Measurements from ENCODE around the gene DUSP1. TPM values are rescaled to one million over a fixed set of nuclear protein-coding genes. Genes with fewer than 3 reads are reported as not detected.
A peak's percentile ranks its signal among the peaks of the same experiment; 100 is the strongest.

DUSP1 gene
- total and polyA plus RNA-seq, 2 of the 13 experiments (the other 11 are each of a cell fraction or from before 2014, with no cell fraction given) = 27.1 to 55.5 TPM

DNA sequence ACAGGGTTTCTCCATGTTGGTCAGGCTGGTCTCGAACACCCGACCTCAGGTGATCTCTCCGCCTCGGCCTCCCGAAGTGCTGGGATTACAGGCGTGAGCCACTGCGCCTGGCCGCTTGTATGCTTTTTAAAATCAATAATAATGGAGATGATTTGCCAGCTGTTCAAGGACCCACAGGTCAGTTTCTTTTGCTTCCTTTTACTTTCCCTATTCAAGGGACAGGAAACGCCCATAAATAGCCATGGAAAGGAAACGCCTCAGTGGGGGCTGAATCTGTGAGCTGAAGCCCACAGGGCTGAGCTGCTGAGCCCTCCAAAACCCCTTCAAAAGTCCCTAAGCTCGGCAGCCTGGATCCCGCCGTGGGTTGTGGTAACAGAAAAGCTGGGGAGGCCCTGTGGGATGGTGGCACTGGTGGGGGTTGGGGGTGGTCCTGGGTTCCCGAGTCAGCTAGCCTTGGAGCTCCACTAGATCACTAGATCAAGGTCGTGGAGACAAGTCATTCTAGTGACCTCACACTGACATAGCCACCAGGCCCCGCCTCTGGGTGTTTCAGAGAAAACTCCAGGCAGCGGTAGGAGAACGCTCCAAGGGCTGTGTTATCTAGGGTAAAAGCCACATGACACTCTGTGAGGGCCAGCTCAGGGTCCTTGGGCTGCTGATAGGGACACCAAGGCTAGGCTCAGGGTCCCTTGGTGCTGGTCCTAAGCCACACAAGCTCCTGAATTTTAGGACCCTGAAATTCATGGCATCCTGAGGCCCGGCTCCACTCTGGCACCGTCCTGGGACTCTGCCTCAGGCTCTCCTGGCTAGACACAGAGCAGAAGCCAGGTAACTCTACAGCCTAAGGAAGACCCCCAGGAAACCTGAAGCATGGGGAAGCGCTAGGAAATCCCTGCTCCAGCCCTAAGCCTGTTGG is 18.0 kb upstream of the DUSP1 start (continued):
- TF ChIP-seq, protein P1, sequence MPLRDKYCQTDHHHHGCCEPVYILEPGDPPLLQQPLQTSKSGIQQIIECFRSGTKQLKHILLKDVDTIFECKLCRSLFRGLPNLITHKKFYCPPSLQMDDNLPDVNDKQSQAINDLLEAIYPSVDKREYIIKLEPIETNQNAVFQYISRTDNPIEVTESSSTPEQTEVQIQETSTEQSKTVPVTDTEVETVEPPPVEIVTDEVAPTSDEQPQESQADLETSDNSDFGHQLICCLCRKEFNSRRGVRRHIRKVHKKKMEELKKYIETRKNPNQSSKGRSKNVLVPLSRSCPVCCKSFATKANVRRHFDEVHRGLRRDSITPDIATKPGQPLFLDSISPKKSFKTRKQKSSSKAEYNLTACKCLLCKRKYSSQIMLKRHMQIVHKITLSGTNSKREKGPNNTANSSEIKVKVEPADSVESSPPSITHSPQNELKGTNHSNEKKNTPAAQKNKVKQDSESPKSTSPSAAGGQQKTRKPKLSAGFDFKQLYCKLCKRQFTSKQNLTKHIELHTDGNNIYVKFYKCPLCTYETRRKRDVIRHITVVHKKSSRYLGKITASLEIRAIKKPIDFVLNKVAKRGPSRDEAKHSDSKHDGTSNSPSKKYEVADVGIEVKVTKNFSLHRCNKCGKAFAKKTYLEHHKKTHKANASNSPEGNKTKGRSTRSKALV (CRISPR knock-in tag; IDR thresholded peaks at IDR 0.05) = no peak
- TF ChIP-seq NR2F6 (IDR thresholded peaks at IDR 0.05) (peak; percentile 21; the same call in 1 of the 2 replicates), NR2F6 (CRISPR knock-in tag; IDR thresholded peaks at IDR 0.05) (peak; percentile 46; the same call in 1 of the 2 replicates), SPEN (CRISPR knock-in tag; IDR thresholded peaks at IDR 0.05; ENCODE audit: low read depth) (peak; percentile 62), JUND (CRISPR knock-in tag; IDR thresholded peaks at IDR 0.05) (peak; percentile 41; the same call in 1 of the 2 replicates), ZNF567 (CRISPR knock-in tag; IDR thresholded peaks at IDR 0.05; ENCODE audit: borderline replicate concordance) (0 out of 2 replicates have a peak, but pooled peaks have one; percentile 76), HOXD1 (CRISPR knock-in tag; IDR thresholded peaks at IDR 0.05) (0 out of 2 replicates have a peak, but pooled peaks have one; percentile 13), ZNF709 (CRISPR knock-in tag; IDR thresholded peaks at IDR 0.05) (peak; percentile 86; the same call in 1 of the 2 replicates), ZNF12 (CRISPR knock-in tag; IDR thresholded peaks at IDR 0.05) (no peak), ZBTB7B (CRISPR knock-in tag; IDR thresholded peaks at IDR 0.05) (peak; percentile 77), ADNP (CRISPR knock-in tag; IDR thresholded peaks at IDR 0.05) (peak; percentile 94), CREM (IDR thresholded peaks at IDR 0.05) (peak; percentile 41; the same call in 1 of the 2 replicates), CREM (CRISPR knock-in tag; IDR thresholded peaks at IDR 0.05) (no peak), ZNF839 (CRISPR knock-in tag; IDR thresholded peaks at IDR 0.05; ENCODE audit: borderline replicate concordance) (no peak)
- TF ChIP-seq, protein P2, sequence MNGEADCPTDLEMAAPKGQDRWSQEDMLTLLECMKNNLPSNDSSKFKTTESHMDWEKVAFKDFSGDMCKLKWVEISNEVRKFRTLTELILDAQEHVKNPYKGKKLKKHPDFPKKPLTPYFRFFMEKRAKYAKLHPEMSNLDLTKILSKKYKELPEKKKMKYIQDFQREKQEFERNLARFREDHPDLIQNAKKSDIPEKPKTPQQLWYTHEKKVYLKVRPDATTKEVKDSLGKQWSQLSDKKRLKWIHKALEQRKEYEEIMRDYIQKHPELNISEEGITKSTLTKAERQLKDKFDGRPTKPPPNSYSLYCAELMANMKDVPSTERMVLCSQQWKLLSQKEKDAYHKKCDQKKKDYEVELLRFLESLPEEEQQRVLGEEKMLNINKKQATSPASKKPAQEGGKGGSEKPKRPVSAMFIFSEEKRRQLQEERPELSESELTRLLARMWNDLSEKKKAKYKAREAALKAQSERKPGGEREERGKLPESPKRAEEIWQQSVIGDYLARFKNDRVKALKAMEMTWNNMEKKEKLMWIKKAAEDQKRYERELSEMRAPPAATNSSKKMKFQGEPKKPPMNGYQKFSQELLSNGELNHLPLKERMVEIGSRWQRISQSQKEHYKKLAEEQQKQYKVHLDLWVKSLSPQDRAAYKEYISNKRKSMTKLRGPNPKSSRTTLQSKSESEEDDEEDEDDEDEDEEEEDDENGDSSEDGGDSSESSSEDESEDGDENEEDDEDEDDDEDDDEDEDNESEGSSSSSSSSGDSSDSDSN (CRISPR knock-in tag; IDR thresholded peaks at IDR 0.05) = peak; percentile 74
- TF ChIP-seq, protein P3, sequence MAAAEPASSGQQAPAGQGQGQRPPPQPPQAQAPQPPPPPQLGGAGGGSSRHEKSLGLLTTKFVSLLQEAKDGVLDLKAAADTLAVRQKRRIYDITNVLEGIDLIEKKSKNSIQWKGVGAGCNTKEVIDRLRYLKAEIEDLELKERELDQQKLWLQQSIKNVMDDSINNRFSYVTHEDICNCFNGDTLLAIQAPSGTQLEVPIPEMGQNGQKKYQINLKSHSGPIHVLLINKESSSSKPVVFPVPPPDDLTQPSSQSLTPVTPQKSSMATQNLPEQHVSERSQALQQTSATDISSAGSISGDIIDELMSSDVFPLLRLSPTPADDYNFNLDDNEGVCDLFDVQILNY (CRISPR knock-in tag; conservative IDR thresholded peaks at IDR 0.05) = no peak
- TF ChIP-seq, protein P4, sequence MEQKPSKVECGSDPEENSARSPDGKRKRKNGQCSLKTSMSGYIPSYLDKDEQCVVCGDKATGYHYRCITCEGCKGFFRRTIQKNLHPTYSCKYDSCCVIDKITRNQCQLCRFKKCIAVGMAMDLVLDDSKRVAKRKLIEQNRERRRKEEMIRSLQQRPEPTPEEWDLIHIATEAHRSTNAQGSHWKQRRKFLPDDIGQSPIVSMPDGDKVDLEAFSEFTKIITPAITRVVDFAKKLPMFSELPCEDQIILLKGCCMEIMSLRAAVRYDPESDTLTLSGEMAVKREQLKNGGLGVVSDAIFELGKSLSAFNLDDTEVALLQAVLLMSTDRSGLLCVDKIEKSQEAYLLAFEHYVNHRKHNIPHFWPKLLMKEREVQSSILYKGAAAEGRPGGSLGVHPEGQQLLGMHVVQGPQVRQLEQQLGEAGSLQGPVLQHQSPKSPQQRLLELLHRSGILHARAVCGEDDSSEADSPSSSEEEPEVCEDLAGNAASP (CRISPR knock-in tag; IDR thresholded peaks at IDR 0.05; ENCODE audit: borderline replicate concordance) = no peak
- TF ChIP-seq, protein P5, sequence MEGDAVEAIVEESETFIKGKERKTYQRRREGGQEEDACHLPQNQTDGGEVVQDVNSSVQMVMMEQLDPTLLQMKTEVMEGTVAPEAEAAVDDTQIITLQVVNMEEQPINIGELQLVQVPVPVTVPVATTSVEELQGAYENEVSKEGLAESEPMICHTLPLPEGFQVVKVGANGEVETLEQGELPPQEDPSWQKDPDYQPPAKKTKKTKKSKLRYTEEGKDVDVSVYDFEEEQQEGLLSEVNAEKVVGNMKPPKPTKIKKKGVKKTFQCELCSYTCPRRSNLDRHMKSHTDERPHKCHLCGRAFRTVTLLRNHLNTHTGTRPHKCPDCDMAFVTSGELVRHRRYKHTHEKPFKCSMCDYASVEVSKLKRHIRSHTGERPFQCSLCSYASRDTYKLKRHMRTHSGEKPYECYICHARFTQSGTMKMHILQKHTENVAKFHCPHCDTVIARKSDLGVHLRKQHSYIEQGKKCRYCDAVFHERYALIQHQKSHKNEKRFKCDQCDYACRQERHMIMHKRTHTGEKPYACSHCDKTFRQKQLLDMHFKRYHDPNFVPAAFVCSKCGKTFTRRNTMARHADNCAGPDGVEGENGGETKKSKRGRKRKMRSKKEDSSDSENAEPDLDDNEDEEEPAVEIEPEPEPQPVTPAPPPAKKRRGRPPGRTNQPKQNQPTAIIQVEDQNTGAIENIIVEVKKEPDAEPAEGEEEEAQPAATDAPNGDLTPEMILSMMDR (CRISPR knock-in tag; IDR thresholded peaks at IDR 0.05) = peak; percentile 21; the same call in 1 of the 2 replicates
- TF ChIP-seq, protein P6, sequence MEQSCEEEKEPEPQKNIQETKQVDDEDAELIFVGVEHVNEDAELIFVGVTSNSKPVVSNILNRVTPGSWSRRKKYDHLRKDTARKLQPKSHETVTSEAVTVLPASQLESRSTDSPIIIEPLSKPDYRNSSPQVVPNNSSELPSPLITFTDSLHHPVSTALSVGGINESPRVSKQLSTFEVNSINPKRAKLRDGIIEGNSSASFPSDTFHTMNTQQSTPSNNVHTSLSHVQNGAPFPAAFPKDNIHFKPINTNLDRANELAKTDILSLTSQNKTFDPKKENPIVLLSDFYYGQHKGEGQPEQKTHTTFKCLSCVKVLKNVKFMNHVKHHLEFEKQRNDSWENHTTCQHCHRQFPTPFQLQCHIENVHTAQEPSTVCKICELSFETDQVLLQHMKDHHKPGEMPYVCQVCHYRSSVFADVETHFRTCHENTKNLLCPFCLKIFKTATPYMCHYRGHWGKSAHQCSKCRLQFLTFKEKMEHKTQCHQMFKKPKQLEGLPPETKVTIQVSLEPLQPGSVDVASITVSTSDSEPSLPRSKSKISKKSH (CRISPR knock-in tag; IDR thresholded peaks at IDR 0.05; ENCODE audit: borderline replicate concordance) = no peak; the same call in 1 of the 2 replicates
